ENCODE results near the gene SRRD. TPM values are rescaled to one million over a fixed set of nuclear protein-coding genes. Genes with fewer than 3 reads are reported as not detected.

The SRRD gene
- total RNA-seq, 1 experiment from 2014 or later = 25.1 TPM

DNA sequence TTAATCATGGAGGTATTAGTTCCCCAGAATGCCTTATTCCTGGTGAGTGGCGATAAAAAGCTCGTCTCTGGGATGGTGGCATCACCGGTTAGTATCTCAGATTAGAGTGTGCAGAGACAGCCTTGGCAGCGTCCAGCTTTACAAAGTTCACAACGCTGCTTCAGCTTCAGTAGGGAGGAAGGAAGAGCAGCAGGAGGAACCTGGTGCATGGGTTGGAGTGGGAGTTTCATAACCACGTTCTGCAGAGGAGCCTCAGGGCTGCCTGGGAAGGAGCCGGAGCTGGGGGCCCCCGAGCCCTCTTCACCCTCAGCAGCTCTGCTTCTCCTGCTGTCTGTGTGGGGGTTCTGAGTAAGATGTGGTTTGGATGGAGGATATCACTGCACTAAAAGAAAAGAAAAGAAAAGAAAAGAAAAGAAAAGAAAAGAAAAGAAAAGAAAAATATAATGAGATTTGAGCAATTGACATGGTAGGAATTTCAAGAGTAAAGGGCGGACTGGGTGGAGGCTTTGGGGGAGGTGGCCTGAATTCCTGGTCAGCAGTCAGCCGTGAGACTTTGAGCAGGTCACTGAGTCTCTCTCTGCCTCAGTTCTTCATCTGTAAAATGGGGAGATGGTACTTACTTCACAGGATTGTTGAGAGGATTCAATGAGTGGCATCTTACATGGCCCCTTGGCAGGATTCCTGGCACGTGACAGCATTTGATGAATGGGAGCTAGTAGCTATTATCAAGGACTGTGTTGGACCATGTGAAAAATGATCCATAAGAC is 48.2 kb upstream of the SRRD start (continued):
- TF ChIP-seq, protein P1, sequence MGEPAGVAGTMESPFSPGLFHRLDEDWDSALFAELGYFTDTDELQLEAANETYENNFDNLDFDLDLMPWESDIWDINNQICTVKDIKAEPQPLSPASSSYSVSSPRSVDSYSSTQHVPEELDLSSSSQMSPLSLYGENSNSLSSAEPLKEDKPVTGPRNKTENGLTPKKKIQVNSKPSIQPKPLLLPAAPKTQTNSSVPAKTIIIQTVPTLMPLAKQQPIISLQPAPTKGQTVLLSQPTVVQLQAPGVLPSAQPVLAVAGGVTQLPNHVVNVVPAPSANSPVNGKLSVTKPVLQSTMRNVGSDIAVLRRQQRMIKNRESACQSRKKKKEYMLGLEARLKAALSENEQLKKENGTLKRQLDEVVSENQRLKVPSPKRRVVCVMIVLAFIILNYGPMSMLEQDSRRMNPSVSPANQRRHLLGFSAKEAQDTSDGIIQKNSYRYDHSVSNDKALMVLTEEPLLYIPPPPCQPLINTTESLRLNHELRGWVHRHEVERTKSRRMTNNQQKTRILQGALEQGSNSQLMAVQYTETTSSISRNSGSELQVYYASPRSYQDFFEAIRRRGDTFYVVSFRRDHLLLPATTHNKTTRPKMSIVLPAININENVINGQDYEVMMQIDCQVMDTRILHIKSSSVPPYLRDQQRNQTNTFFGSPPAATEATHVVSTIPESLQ (CRISPR knock-in tag; IDR thresholded peaks at IDR 0.05) = no peak
- TF ChIP-seq RORB (CRISPR knock-in tag; IDR thresholded peaks at IDR 0.05) = no peak
- TF ChIP-seq SOX15 (CRISPR knock-in tag; IDR thresholded peaks at IDR 0.05) = no peak
- TF ChIP-seq, protein P2, sequence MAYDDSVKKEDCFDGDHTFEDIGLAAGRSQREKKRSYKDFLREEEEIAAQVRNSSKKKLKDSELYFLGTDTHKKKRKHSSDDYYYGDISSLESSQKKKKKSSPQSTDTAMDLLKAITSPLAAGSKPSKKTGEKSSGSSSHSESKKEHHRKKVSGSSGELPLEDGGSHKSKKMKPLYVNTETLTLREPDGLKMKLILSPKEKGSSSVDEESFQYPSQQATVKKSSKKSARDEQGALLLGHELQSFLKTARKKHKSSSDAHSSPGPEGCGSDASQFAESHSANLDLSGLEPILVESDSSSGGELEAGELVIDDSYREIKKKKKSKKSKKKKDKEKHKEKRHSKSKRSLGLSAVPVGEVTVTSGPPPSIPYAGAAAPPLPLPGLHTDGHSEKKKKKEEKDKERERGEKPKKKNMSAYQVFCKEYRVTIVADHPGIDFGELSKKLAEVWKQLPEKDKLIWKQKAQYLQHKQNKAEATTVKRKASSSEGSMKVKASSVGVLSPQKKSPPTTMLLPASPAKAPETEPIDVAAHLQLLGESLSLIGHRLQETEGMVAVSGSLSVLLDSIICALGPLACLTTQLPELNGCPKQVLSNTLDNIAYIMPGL (CRISPR knock-in tag; IDR thresholded peaks at IDR 0.05) = no peak
- TF ChIP-seq, protein P3, sequence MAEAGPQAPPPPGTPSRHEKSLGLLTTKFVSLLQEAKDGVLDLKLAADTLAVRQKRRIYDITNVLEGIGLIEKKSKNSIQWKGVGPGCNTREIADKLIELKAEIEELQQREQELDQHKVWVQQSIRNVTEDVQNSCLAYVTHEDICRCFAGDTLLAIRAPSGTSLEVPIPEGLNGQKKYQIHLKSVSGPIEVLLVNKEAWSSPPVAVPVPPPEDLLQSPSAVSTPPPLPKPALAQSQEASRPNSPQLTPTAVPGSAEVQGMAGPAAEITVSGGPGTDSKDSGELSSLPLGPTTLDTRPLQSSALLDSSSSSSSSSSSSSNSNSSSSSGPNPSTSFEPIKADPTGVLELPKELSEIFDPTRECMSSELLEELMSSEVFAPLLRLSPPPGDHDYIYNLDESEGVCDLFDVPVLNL (CRISPR knock-in tag; IDR thresholded peaks at IDR 0.05; ENCODE audit: borderline replicate concordance, low read depth) = no peak
- TF ChIP-seq TEAD1 (CRISPR knock-in tag; IDR thresholded peaks at IDR 0.05) = no peak
- TF ChIP-seq, protein P4, sequence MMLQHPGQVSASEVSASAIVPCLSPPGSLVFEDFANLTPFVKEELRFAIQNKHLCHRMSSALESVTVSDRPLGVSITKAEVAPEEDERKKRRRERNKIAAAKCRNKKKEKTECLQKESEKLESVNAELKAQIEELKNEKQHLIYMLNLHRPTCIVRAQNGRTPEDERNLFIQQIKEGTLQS (CRISPR knock-in tag; conservative IDR thresholded peaks at IDR 0.05) = no peak

DNA sequence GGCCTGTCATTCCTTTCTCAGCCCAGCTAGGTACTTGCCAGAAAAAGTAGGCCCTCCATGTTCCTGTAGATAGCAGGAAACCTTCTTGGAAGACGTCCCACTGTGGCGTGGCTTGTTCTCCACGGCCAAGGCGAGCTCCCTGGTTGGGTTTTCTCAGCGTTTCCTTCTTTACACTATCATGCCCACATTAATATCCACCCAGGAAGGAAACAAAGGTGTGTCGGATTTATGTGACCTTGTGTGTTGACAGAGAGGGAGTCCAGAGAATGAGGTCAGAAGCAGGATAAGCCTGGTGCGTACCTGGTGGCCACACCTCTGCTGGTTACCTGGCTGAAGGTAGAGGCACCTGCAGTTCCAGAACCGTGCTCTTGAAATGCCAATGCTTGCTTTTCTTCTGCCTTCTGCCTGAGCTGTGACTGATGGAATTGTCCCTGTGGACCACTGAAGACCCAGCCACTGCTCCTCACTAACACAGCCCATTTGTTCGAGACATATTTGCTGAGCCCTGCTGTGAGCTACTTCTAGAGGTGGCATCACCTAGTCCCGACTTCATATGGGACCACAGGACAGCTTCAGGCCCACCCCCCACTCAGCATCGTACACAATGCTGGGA is 46.7 kb upstream of the SRRD start:
- 0 out of 2 replicates have a peak overlapping the region, but pooled peaks have one; percentile 4 for H3K27ac Mint-ChIP-seq
- ATAC-seq = no peak
- CTCF ChIA-PET = interaction anchor here (0.9 to 1.5 kb wide), 7 partner anchors 12 to 106 kb away, joined by 3 to 11 read pairs (median 3); no protein-coding TSS in a partner anchor
- TF ChIP-seq TCF7 (CRISPR knock-in tag; IDR thresholded peaks at IDR 0.05; ENCODE audit: low read depth) (no peak), SOX15 (CRISPR knock-in tag; IDR thresholded peaks at IDR 0.05) (no peak), FOXK1 (CRISPR knock-in tag; IDR thresholded peaks at IDR 0.05) (no peak), GRHL2 (CRISPR knock-in tag; IDR thresholded peaks at IDR 0.05; ENCODE audit: insufficient replicate concordance, severe bottlenecking) (no peak), SMAD3 (CRISPR knock-in tag; IDR thresholded peaks at IDR 0.05; ENCODE audit: borderline replicate concordance) (no peak), ZNF138 (CRISPR knock-in tag; conservative IDR thresholded peaks at IDR 0.05) (no peak), NR1H2 (CRISPR knock-in tag; IDR thresholded peaks at IDR 0.05) (no peak), JAZF1 (CRISPR knock-in tag; IDR thresholded peaks at IDR 0.05) (no peak), MXD4 (CRISPR knock-in tag; IDR thresholded peaks at IDR 0.05; ENCODE audit: borderline replicate concordance) (no peak), ATF1 (CRISPR knock-in tag; IDR thresholded peaks at IDR 0.05) (no peak), ZNF317 (CRISPR knock-in tag; IDR thresholded peaks at IDR 0.05; ENCODE audit: borderline replicate concordance, low read depth) (no peak), ESRRA (CRISPR knock-in tag; IDR thresholded peaks at IDR 0.05; ENCODE audit: borderline replicate concordance) (no peak)
- TF ChIP-seq, protein P5, sequence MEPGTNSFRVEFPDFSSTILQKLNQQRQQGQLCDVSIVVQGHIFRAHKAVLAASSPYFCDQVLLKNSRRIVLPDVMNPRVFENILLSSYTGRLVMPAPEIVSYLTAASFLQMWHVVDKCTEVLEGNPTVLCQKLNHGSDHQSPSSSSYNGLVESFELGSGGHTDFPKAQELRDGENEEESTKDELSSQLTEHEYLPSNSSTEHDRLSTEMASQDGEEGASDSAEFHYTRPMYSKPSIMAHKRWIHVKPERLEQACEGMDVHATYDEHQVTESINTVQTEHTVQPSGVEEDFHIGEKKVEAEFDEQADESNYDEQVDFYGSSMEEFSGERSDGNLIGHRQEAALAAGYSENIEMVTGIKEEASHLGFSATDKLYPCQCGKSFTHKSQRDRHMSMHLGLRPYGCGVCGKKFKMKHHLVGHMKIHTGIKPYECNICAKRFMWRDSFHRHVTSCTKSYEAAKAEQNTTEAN (CRISPR knock-in tag; IDR thresholded peaks at IDR 0.05) = no peak
- TF ChIP-seq, protein P6, sequence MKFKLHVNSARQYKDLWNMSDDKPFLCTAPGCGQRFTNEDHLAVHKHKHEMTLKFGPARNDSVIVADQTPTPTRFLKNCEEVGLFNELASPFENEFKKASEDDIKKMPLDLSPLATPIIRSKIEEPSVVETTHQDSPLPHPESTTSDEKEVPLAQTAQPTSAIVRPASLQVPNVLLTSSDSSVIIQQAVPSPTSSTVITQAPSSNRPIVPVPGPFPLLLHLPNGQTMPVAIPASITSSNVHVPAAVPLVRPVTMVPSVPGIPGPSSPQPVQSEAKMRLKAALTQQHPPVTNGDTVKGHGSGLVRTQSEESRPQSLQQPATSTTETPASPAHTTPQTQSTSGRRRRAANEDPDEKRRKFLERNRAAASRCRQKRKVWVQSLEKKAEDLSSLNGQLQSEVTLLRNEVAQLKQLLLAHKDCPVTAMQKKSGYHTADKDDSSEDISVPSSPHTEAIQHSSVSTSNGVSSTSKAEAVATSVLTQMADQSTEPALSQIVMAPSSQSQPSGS (CRISPR knock-in tag; IDR thresholded peaks at IDR 0.05; ENCODE audit: borderline replicate concordance, low read depth) = no peak
- TF ChIP-seq, protein P7, sequence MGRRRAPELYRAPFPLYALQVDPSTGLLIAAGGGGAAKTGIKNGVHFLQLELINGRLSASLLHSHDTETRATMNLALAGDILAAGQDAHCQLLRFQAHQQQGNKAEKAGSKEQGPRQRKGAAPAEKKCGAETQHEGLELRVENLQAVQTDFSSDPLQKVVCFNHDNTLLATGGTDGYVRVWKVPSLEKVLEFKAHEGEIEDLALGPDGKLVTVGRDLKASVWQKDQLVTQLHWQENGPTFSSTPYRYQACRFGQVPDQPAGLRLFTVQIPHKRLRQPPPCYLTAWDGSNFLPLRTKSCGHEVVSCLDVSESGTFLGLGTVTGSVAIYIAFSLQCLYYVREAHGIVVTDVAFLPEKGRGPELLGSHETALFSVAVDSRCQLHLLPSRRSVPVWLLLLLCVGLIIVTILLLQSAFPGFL (CRISPR knock-in tag; IDR thresholded peaks at IDR 0.05; ENCODE audit: borderline replicate concordance) = no peak
- TF ChIP-seq, protein P8, sequence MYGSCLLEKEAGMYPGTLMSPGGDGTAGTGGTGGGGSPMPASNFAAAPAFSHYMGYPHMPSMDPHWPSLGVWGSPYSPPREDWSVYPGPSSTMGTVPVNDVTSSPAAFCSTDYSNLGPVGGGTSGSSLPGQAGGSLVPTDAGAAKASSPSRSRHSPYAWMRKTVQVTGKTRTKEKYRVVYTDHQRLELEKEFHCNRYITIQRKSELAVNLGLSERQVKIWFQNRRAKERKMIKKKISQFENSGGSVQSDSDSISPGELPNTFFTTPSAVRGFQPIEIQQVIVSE (CRISPR knock-in tag; IDR thresholded peaks at IDR 0.05; ENCODE audit: borderline replicate concordance) = no peak

More for the DNA sequence above, 46.7 kb upstream of the SRRD start:
- POLR2A ChIA-PET = no interaction called here
- Mint-ChIP-seq H3K27me3 (ENCODE audit: low read depth) (no peaks in the 10 kb centered on the region), H3K36me3 (peaks cover 6% of the 10 kb centered on the region; the same call in 1 of the 2 replicates), H3K4me1 (no peaks in the 10 kb centered on the region), H3K4me3 (no peak overlapping the region), H3K9me3 (no peaks in the 10 kb centered on the region)
- DNase-seq (ENCODE audit: low spot score) = no peak
